Kidney tubule cell (primary cell): ENCODE data around the gene PXN.
A peak's percentile ranks its signal among the peaks of the same experiment; 100 is the strongest.

Source experiments
- DNase-seq: peaks from one replicate; pipeline ENCODE4 v3.0.0-alpha.2; 2018; ENCODE audit warnings: low spot score

Gene PXN

GRCh38 chr12:120265473-120266179 is at the start of gene PXN:
PXN (minus strand) TSS chr12:120265730; CDS start chr12:120265629, 101 bp downstream.
- peak; percentile 90 for DNase-seq

- no peak for DNase-seq
Measured at GRCh38 chr12:120314220-120314619, 48.7 kb upstream of the PXN start.

- DNase-seq, result peak; percentile 92
Measured at GRCh38 chr12:120301962-120302815, 36.7 kb upstream of the PXN start, which contains the start of gene SIRT4. SIRT4 (plus strand) TSS chr12:120302321; CDS start chr12:120303562, 1,241 bp downstream.

GRCh38 chr12:120292661-120293531 is 27.4 kb upstream of the PXN start, which contains the start of gene RNU4-1:
RNU4-1 (minus strand) TSS chr12:120293237.
- DNase-seq, result peak; percentile 99

GRCh38 chr12:120292411-120292660 is 26.8 kb upstream of the PXN start:
- no peak for DNase-seq

GRCh38 chr12:120290609-120291305 is 25.2 kb upstream of the PXN start:
- DNase-seq, result no peak

GRCh38 chr12:120287491-120287890 is 22.0 kb upstream of the PXN start:
- no peak for DNase-seq

GRCh38 chr12:120286768-120287490 is 21.4 kb upstream of the PXN start:
- DNase-seq, result peak; percentile 65

- no peak for DNase-seq
Measured at GRCh38 chr12:120284381-120284780, 18.9 kb upstream of the PXN start.

- no peak for DNase-seq
Measured at GRCh38 chr12:120283318-120283717, 17.8 kb upstream of the PXN start.

GRCh38 chr12:120278137-120279069 is 12.9 kb upstream of the PXN start:
- DNase-seq, result no peak

GRCh38 chr12:120276734-120277133 is 11.2 kb upstream of the PXN start:
- DNase-seq, result no peak

- DNase-seq, result no peak
Measured at GRCh38 chr12:120267736-120268135, 2.2 kb upstream of the PXN start.

- DNase-seq, result no peak
Measured at GRCh38 chr12:120266180-120266870, 795 bp upstream of the PXN start.

GRCh38 chr12:120264904-120265472 is 542 bp downstream of the PXN start:
- no peak for DNase-seq

GRCh38 chr12:120264086-120264903 is 1.2 kb downstream of the PXN start:
- peak; percentile 59 for DNase-seq

- DNase-seq, result no peak
Measured at GRCh38 chr12:120263748-120264085, 1.8 kb downstream of the PXN start.
